ENCODE data around the gene FHL5. TPM values are rescaled to one million over a fixed set of nuclear protein-coding genes. Genes with fewer than 3 reads are reported as not detected.

Gene FHL5
- total RNA-seq, 6 experiments from 2014 or later = 0.20 to 0.33 (median 0.28) TPM; not detected in 2

DNA sequence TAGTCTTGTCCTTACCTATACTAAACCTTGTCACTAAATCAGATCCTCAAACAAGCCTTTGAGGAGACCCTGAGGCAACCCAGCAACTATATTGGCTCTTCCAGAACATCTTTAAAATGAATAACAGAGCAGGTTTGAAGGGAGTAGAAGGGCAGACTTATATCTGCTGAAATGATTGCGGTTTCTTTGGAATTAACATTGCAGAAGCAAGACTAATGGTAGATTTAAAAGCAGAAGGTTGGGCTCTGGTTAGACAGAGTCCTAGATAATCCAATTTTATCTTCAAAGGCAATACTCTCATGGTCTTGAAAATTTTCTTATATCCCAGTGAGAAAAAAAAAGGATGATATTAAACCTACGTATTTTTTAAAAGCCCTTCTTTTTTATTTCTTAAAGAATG lies 19.1 kb downstream of the FHL5 start:
- Histone ChIP-seq H3K9me3 (no peaks in the 10 kb centered on the region), H3K36me3 (no peaks in the 10 kb centered on the region), H3K27ac (no peak overlapping the region), H3K4me1 (no peaks in the 10 kb centered on the region), H3K4me3 (no peak overlapping the region), H3K27me3 (no peaks in the 10 kb centered on the region)
- DNase-seq (no peak), ATAC-seq (no peak)
- intact Hi-C loops (cut with DNase I) = no loop called here
- 63% methylated on average over 2 of the region's 2 CpGs for WGBS (ENCODE audit: insufficient coverage, low coverage, low lambda C conversion rate, missing lambda C conversion rate)
- TF ChIP-seq POLR2A (IDR thresholded peaks at IDR 0.05) = no peak
- TF ChIP-seq, protein P1, sequence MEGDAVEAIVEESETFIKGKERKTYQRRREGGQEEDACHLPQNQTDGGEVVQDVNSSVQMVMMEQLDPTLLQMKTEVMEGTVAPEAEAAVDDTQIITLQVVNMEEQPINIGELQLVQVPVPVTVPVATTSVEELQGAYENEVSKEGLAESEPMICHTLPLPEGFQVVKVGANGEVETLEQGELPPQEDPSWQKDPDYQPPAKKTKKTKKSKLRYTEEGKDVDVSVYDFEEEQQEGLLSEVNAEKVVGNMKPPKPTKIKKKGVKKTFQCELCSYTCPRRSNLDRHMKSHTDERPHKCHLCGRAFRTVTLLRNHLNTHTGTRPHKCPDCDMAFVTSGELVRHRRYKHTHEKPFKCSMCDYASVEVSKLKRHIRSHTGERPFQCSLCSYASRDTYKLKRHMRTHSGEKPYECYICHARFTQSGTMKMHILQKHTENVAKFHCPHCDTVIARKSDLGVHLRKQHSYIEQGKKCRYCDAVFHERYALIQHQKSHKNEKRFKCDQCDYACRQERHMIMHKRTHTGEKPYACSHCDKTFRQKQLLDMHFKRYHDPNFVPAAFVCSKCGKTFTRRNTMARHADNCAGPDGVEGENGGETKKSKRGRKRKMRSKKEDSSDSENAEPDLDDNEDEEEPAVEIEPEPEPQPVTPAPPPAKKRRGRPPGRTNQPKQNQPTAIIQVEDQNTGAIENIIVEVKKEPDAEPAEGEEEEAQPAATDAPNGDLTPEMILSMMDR (IDR thresholded peaks at IDR 0.05) = no peak

DNA sequence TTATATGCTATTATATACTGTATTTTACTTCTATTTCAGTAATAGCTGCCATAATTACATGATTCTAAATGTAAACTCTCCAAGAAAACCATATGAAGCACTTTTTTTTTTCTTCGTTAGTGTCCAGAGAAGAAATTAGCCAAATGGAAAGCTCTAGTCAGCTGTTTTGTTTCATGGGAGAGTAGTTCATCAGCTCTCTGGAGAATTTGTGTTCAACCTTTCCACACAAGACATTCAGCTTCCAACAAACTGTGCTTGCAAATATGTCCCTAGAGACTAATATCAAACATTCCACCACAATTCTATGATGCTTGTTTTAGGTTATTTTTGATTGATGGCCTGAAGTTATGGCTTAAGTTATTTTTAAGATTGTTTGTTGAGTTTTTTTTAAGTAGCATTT lies 19.5 kb downstream of the FHL5 start:
- H3K27me3 ChIP-seq = no peaks in the 10 kb centered on the region
- no peak overlapping the region for H3K4me3 ChIP-seq
- ATAC-seq = no peak
- no peaks in the 10 kb centered on the region for H3K4me1 ChIP-seq
- TF ChIP-seq POLR2A (IDR thresholded peaks at IDR 0.05) = no peak
- TF ChIP-seq, protein P1 (IDR thresholded peaks at IDR 0.05) = no peak
- H3K9me3 ChIP-seq = no peaks in the 10 kb centered on the region
- H3K27ac ChIP-seq = no peak overlapping the region
- no peak for DNase-seq
- H3K36me3 ChIP-seq = no peaks in the 10 kb centered on the region
- intact Hi-C loops (cut with DNase I) = no loop called here
- WGBS (ENCODE audit: insufficient coverage, low coverage, low lambda C conversion rate, missing lambda C conversion rate) = 38% methylated on average over 1 of the region's 1 CpG

DNA sequence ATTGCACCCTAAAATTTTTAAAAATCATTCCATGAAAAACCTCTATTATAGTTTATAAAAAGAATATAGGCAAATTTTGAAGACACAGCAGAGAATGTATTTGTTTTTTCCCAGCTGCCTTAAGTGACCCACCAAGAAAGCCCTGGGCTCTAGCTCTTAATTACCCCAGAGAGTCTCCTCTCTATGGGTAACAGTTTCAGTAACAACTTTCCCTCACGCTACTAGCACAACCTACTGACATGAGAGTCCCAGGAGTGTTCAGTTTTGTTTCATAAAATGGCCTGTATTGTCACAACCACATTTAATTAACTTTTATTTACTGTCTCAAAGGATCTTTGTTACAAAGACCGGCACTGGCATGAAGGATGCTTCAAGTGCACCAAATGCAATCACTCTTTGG lies 41.5 kb downstream of the FHL5 start:
- H3K27ac ChIP-seq = no peak overlapping the region
- ATAC-seq (no peak), DNase-seq (no peak)
- no peaks in the 10 kb centered on the region for H3K4me1 ChIP-seq
- TF ChIP-seq, protein P1 (IDR thresholded peaks at IDR 0.05) = no peak
- no peak for TF ChIP-seq POLR2A (IDR thresholded peaks at IDR 0.05)
- 50% methylated on average over 2 of the region's 2 CpGs for WGBS (ENCODE audit: insufficient coverage, low coverage, low lambda C conversion rate, missing lambda C conversion rate)
- no peaks in the 10 kb centered on the region for H3K36me3 ChIP-seq
- intact Hi-C loops (cut with DNase I) = no loop called here
- no peaks in the 10 kb centered on the region for H3K27me3 ChIP-seq
- no peak overlapping the region for H3K4me3 ChIP-seq
- no peaks in the 10 kb centered on the region for H3K9me3 ChIP-seq

DNA sequence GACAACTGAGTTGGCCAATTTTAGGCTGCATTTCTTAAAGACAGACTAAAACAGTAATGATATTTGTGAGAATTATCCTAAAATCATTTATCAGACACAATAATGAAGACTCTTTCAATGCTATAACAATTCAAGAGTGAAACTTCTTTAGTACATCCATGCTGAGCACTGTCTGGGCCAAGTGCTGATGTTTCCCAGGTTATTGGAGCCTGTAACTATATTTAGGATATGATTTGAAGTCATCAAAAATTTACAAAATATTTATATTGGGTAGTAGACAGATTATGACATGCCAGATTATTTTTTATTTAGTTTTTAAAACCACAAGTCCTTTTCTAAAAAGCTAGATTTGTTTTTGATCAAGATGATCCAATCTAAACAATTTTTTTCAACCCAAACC lies 45.1 kb downstream of the FHL5 start:
- Histone ChIP-seq H3K27me3 (no peaks in the 10 kb centered on the region), H3K36me3 (no peaks in the 10 kb centered on the region), H3K4me1 (no peaks in the 10 kb centered on the region), H3K4me3 (no peak overlapping the region), H3K9me3 (no peaks in the 10 kb centered on the region), H3K27ac (no peak overlapping the region)
- DNase-seq (no peak), ATAC-seq (no peak)
- intact Hi-C loops (cut with DNase I) = no loop called here
- TF ChIP-seq, protein P1 (IDR thresholded peaks at IDR 0.05) = no peak
- TF ChIP-seq POLR2A (IDR thresholded peaks at IDR 0.05) = no peak

DNA sequence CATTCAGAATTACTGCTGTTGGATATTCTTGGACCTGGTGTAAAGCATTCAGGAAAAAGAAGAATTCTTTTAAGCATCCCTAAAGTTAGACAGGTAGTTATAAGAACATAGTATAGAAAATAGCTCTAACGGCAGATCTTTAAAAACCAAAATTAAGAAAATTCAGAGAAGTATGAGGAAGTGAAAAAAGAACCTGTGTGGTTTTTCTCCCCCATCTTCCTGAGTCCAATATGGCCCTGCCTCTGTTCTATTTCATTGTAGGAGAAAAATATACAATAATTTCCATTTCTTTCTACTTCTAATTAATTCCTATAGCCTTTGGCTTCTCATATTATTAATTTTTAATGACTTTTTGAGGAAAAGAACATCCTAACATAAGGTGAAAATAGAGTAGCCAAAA lies 47.1 kb downstream of the FHL5 start:
- intact Hi-C loops (cut with DNase I) = no loop called here
- H3K9me3 ChIP-seq = no peaks in the 10 kb centered on the region
- TF ChIP-seq, protein P1 (IDR thresholded peaks at IDR 0.05) = no peak
- TF ChIP-seq POLR2A (IDR thresholded peaks at IDR 0.05) = no peak
- H3K36me3 ChIP-seq = no peaks in the 10 kb centered on the region
- H3K27me3 ChIP-seq = no peaks in the 10 kb centered on the region
- DNase-seq = no peak
- WGBS (ENCODE audit: insufficient coverage, low coverage, low lambda C conversion rate, missing lambda C conversion rate) = 59% methylated on average over 1 of the region's 1 CpG
- no peaks in the 10 kb centered on the region for H3K4me1 ChIP-seq
- no peak for ATAC-seq
- no peak overlapping the region for H3K4me3 ChIP-seq
- H3K27ac ChIP-seq = no peak overlapping the region
